Measurements from ENCODE around the gene ASL.
"Not testable (repeated sequence)": the region's sequence is repeated elsewhere in the genome, so short reads cannot be mapped to it uniquely, and the experiment has no call there.

DNA sequence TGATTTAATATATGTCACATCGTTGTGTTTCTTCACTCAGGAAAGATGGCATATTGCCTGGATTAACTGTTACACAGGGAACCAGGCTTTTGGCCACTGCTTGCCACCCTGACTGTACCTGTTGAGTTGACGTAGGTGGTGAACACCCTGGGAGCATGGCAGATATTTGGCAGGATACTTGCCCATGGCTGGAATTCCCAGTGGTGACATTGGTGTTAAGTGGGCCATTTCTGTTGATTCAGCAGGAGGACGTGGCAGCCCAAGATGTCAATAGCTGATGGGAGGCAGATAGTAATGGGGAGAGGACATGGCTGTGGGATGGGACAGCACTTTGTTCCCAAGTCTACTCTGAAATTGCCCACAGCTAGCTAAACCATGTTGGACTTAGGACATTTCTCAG is 51.6 kb downstream of the ASL start:
- TF ChIP-seq, protein P1, sequence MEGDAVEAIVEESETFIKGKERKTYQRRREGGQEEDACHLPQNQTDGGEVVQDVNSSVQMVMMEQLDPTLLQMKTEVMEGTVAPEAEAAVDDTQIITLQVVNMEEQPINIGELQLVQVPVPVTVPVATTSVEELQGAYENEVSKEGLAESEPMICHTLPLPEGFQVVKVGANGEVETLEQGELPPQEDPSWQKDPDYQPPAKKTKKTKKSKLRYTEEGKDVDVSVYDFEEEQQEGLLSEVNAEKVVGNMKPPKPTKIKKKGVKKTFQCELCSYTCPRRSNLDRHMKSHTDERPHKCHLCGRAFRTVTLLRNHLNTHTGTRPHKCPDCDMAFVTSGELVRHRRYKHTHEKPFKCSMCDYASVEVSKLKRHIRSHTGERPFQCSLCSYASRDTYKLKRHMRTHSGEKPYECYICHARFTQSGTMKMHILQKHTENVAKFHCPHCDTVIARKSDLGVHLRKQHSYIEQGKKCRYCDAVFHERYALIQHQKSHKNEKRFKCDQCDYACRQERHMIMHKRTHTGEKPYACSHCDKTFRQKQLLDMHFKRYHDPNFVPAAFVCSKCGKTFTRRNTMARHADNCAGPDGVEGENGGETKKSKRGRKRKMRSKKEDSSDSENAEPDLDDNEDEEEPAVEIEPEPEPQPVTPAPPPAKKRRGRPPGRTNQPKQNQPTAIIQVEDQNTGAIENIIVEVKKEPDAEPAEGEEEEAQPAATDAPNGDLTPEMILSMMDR (IDR thresholded peaks at IDR 0.05; ENCODE audit: insufficient read depth, low read length) = not testable (repeated sequence)
- TF ChIP-seq, protein P2, sequence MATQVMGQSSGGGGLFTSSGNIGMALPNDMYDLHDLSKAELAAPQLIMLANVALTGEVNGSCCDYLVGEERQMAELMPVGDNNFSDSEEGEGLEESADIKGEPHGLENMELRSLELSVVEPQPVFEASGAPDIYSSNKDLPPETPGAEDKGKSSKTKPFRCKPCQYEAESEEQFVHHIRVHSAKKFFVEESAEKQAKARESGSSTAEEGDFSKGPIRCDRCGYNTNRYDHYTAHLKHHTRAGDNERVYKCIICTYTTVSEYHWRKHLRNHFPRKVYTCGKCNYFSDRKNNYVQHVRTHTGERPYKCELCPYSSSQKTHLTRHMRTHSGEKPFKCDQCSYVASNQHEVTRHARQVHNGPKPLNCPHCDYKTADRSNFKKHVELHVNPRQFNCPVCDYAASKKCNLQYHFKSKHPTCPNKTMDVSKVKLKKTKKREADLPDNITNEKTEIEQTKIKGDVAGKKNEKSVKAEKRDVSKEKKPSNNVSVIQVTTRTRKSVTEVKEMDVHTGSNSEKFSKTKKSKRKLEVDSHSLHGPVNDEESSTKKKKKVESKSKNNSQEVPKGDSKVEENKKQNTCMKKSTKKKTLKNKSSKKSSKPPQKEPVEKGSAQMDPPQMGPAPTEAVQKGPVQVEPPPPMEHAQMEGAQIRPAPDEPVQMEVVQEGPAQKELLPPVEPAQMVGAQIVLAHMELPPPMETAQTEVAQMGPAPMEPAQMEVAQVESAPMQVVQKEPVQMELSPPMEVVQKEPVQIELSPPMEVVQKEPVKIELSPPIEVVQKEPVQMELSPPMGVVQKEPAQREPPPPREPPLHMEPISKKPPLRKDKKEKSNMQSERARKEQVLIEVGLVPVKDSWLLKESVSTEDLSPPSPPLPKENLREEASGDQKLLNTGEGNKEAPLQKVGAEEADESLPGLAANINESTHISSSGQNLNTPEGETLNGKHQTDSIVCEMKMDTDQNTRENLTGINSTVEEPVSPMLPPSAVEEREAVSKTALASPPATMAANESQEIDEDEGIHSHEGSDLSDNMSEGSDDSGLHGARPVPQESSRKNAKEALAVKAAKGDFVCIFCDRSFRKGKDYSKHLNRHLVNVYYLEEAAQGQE (IDR thresholded peaks at IDR 0.05; ENCODE audit: insufficient replicate concordance, low read depth) = not testable (repeated sequence)
- TF ChIP-seq POLR2AphosphoS5 (IDR thresholded peaks at IDR 0.05; ENCODE audit: low read depth); GABPA (IDR thresholded peaks at IDR 0.05; ENCODE audit: low read depth); SPI1 (IDR thresholded peaks at IDR 0.05; ENCODE audit: borderline replicate concordance, low read depth): not testable (repeated sequence)
